T-helper 9 cell (primary cell): ENCODE measurements around the gene CA11.
"Not testable (repeated sequence)": the region's sequence is repeated elsewhere in the genome, so short reads cannot be mapped to it uniquely, and the experiment has no call there.

ENCODE experiments used
- DNase-seq: peaks from one replicate; pipeline ENCODE4 v3.0.0-alpha.2; 2020

CA11 gene

GRCh38 chr19:48669903-48670668 is 24.1 kb upstream of the CA11 start:
- DNase-seq: no peak

- no peak for DNase-seq
These were observed 22.8 kb upstream of the CA11 start for GRCh38 chr19:48668761-48669160.

- DNase-seq: no peak
These were observed 22.3 kb upstream of the CA11 start for GRCh38 chr19:48668332-48668731.

GRCh38 chr19:48665786-48666185 is 19.8 kb upstream of the CA11 start:
- no peak for DNase-seq

- no peak for DNase-seq
These were observed 18.5 kb upstream of the CA11 start for GRCh38 chr19:48664476-48664875.

GRCh38 chr19:48663667-48664066 is 17.7 kb upstream of the CA11 start:
- no peak for DNase-seq

- DNase-seq: no peak
These were observed 15.7 kb upstream of the CA11 start for GRCh38 chr19:48661711-48662090.

- DNase-seq: peak; percentile 59
These were observed 15.1 kb upstream of the CA11 start for GRCh38 chr19:48660852-48661710.

- DNase-seq: no peak
These were observed 13.8 kb upstream of the CA11 start for GRCh38 chr19:48659768-48660167.

GRCh38 chr19:48658483-48658882 is 12.5 kb upstream of the CA11 start:
- DNase-seq: no peak

- not testable (repeated sequence) for DNase-seq
These were observed 11.8 kb upstream of the CA11 start for GRCh38 chr19:48657828-48658227.

GRCh38 chr19:48656840-48657474 is 11.0 kb upstream of the CA11 start:
- no peak for DNase-seq

- no peak for DNase-seq
These were observed 8.5 kb upstream of the CA11 start for GRCh38 chr19:48654299-48655059.

GRCh38 chr19:48651683-48652048 is 5.7 kb upstream of the CA11 start:
- no peak for DNase-seq

GRCh38 chr19:48650974-48651682 is 5.1 kb upstream of the CA11 start:
- no peak for DNase-seq

GRCh38 chr19:48648134-48648533 is 2.1 kb upstream of the CA11 start:
- DNase-seq: no peak

GRCh38 chr19:48646722-48647216 is 782 bp upstream of the CA11 start:
- DNase-seq: no peak

- DNase-seq: no peak
These were observed 377 bp downstream of the CA11 start for GRCh38 chr19:48645620-48646000.

GRCh38 chr19:48644839-48645619 is 958 bp downstream of the CA11 start:
- DNase-seq: peak; percentile 63

- DNase-seq: no peak
These were observed 1.6 kb downstream of the CA11 start for GRCh38 chr19:48644355-48644754.

- DNase-seq: no peak
These were observed 3.1 kb downstream of the CA11 start for GRCh38 chr19:48642862-48643261.
